GM10266 (cell line): ENCODE results near the gene TUBE1.
A peak's percentile ranks its signal among the peaks of the same experiment; 100 is the strongest.
"Not testable (repeated sequence)": the region's sequence is repeated elsewhere in the genome, so short reads cannot be mapped to it uniquely, and the experiment has no call there.

Source experiments
- DNase-seq: peaks from one replicate; pipeline ENCODE4 v3.0.0; 2012; ENCODE audit errors: extremely low spot score
- TF ChIP-seq, protein P1 (sequence below): IDR thresholded peaks from 2 replicates; pipeline ENCODE4 v1.5.1; 2012; ENCODE audit warnings: mild to moderate bottlenecking, low read depth; ENCODE audit not compliant: control insufficient read depth, insufficient read depth; ENCODE audit errors: missing control alignments

The TUBE1 gene

DNA sequence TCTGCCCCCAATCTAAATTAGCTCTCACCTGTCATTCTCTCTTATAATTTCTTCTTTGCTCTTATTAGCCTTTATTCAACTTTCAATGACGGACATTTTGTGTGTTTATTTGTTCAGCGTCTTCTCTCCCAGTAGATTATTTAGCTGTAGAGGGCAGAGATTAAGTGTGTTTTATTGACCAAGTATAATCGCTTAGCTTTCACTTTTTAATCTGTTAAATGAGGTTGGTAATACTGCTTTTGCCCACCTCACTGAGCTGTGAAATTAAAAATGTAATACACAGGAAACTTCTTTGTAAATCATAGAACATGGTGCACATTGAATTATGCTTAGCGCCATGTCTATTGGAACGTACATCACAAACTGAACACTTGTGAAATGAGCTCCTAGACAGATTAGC is 36.9 kb downstream of the TUBE1 start:
- TF ChIP-seq, protein P1, sequence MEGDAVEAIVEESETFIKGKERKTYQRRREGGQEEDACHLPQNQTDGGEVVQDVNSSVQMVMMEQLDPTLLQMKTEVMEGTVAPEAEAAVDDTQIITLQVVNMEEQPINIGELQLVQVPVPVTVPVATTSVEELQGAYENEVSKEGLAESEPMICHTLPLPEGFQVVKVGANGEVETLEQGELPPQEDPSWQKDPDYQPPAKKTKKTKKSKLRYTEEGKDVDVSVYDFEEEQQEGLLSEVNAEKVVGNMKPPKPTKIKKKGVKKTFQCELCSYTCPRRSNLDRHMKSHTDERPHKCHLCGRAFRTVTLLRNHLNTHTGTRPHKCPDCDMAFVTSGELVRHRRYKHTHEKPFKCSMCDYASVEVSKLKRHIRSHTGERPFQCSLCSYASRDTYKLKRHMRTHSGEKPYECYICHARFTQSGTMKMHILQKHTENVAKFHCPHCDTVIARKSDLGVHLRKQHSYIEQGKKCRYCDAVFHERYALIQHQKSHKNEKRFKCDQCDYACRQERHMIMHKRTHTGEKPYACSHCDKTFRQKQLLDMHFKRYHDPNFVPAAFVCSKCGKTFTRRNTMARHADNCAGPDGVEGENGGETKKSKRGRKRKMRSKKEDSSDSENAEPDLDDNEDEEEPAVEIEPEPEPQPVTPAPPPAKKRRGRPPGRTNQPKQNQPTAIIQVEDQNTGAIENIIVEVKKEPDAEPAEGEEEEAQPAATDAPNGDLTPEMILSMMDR: no peak
- no peak for DNase-seq

DNA sequence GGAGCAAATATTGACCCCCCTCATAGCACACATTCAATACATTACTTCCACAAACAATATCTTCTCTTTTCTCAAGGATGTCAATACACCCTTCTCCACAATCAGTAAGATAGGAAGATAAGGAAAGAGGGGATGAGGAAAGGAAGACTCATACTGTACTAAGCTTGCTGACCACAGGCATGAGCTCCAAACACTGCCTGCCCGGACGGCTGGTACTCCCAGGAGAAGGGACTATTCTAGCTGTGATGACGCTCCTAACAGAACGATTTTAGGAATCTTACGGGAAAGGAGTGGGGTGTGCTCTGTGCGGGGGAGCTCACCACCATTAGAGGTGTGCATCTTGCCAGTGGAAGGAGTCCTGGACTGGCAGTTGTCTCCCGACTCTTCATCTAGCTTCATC is 37.3 kb downstream of the TUBE1 start:
- TF ChIP-seq, protein P1: no peak
- DNase-seq: no peak

DNA sequence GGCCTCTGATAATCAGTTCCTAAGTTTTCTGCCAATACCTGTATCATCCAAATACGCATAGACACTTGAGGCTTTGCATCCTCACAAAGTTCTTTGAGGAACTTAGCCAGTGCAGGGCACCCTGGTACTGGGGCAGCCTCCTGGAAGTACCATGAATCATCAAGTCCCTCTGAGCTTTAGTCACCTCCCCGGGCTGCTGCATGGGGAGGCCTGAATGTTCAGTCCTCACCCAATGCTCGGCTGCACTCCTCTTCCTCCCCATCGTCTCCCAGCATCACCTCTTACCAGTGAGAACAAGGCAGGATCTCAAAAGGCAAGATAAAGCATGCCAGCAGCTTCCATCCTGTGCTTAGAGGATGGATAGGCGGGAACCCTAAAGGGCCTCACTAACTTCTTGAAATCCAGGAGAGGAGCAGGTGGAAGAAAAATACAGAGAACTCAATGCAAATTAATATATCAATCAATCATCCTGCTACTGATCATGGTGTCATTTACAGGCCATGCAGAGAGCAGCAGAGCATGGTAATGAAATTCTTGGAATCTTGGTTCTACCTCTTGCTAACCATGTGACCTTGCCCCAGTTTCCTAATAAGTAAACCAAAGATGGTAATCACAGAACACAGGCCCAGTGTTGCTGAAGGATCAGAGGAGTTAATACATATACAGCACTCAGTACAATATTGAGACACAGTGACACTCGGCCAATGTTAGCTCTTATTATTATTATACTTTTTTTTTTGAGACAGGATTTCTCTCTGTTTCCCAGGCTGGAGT is 38.1 kb downstream of the TUBE1 start:
- no peak for DNase-seq
- TF ChIP-seq, protein P1: no peak

DNA sequence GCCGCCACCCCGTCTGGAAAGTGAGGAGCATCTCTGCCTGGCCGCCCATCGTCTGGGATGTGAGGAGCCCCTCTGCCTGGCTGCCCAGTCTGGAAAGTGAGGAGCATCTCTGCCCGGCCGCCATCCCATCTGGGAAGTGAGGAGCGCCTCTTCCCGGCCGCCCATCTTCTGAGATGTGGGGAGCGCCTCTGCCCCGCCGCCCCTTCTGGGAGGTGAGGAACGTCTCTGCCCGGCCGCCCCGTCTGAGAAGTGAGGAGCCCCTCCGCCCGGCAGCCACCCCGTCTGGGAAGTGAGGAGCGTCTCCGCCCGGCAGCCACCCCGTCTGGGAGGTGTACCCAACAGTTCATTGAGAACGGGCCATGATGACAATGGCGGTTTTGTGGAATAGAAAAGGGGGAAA is 39.8 kb downstream of the TUBE1 start:
- DNase-seq: not testable (repeated sequence)

DNA sequence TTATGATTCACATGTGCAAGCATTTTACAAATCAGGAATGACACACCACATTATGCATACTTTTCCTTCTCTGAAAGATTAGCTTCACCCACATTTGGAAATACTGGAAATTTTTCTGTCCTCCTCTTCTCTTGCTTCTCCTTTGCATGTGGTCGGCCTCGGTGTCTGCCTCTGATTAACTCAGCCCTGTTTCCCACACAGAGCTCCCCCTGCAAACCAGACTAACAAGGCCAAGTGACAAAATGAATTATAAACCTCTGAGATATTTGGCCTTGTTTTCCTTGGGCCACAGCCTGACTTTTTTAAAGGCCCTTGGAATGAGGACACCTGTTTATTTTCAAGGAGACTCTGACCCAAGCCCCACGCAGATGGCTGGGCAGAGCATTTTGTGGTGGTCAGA is 42.4 kb downstream of the TUBE1 start:
- TF ChIP-seq, protein P1: no peak
- no peak for DNase-seq

DNA sequence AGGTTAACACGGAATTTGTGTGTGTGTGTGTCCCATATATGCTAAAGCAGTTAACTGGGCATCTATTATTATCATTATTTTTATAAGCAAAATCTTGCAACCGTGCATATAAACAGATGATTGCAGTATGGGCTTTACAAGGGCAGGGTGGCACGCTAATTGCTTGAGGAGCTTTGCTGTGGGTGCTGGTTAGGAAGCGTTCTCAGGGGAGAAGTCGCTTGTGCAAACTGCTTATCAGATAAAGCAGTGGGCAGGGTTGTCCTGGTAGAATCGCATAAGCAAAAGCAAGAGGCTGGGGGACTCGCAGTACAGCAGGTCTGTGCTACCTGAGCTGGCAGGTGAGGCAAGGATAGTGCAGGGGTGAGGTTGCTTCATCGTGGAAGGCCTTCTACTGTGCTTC is 43.1 kb downstream of the TUBE1 start:
- DNase-seq: no peak
- TF ChIP-seq, protein P1: no peak

DNA sequence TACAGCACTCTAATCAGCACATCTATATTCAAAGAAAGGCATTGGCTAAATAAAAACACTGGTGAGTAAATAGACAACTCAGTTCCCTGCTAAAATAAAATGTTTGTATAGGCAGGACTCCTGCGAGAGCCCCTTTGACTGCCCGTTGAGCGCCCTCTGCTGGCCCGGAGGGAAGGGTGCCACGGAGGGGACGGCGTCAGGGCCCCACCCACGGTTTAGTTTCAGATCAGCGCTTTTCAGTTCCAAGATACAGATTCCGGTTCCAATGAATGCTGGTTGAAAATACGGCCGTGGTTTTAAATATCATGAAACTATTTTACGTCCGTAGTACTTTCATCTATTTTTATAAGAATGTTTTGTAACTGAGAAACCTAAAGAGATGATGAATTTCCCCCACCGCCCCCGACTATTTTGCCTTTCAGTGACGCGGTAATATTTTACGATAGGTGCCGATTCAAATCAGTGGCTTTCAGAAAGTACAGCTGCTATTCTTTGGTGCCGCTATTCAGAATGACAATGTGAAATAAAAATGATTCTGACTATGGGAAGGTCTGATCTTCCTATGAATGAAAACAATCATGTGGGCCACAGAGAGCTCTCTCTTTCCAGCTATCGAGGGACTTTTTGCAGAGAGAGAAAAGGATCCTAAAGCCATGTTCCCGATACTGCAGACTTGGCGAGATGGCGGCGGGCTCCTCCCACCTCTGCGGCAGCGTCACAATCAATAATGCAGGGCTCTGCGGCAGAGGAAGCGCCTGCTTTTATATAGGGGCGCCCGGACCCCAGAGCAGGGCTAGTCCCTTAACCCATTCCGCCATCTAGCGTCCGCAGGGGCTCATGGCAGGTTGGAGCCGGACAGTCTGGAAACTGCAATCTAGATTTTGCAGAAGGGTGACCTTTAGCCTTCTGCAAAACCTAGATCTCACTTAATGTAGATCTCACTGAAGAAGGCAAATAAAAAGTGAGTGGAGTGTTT is 44.0 kb downstream of the TUBE1 start:
- peak; percentile 88 for DNase-seq
- TF ChIP-seq, protein P1: peak; percentile 97
